SK-N-SH (cell line): Measurements from ENCODE around the gene PALLD.

Source experiments
- CHD2 ChIP-seq: fragments of 150-350 bp; IDR thresholded peaks from 2 replicates; pipeline ENCODE4 v1.6.1; 2018; ENCODE audit warnings: low read length; ENCODE audit not compliant: partially characterized antibody
- CTCF ChIP-seq: fragments of 200-600 bp; sonication (generic); IDR thresholded peaks from 2 replicates; pipeline ENCODE4 v1.6.1; 2017; ENCODE audit warnings: antibody characterized with exemption, mild to moderate bottlenecking, moderate library complexity
- ELF1 ChIP-seq: IDR thresholded peaks from 2 replicates; pipeline ENCODE4 v1.4.0; 2012
- EP300 ChIP-seq, 2 experiments: IDR thresholded peaks; 2 replicates each; pipeline versions ENCODE4 v1.4.0 to v1.6.1; 2012; ENCODE audit warnings: borderline replicate concordance in 1 of 2, low read depth in 1 of 2, low read length in 1 of 2
- FOXJ3 ChIP-seq: sonication (generic); formaldehyde crosslinking; IDR thresholded peaks from 2 replicates; pipeline ENCODE4 v1.5.1; 2020; ENCODE audit warnings: mild to moderate bottlenecking, missing genetic modification reagents
- IRF3 ChIP-seq: fragments of 150-350 bp; IDR thresholded peaks from 2 replicates; pipeline ENCODE4 v1.6.1; 2016; ENCODE audit warnings: mild to moderate bottlenecking, low read depth, low read length
- JUND ChIP-seq: IDR thresholded peaks from 2 replicates; pipeline ENCODE4 v1.4.0; 2012
- MAX ChIP-seq: IDR thresholded peaks from 2 replicates; pipeline ENCODE4 v1.4.0; 2012; ENCODE audit warnings: low read depth
- POLR2AphosphoS5 ChIP-seq: IDR thresholded peaks from 2 replicates; pipeline ENCODE4 v1.6.1; 2012; ENCODE audit warnings: low read depth, low read length
- RXRA ChIP-seq: IDR thresholded peaks from 2 replicates; pipeline ENCODE4 v1.4.0; 2012; ENCODE audit warnings: low read depth, mild to moderate bottlenecking, borderline replicate concordance
- SIN3A ChIP-seq: IDR thresholded peaks from 2 replicates; pipeline ENCODE4 v1.6.1; 2012; ENCODE audit warnings: low read depth, mild to moderate bottlenecking, low read length, moderate library complexity, borderline replicate concordance
- SMC3 ChIP-seq: IDR thresholded peaks from 2 replicates; pipeline ENCODE4 v1.6.1; 2012; ENCODE audit warnings: low read depth, low read length, improper control_type of control experiment
- TAF1 ChIP-seq: IDR thresholded peaks from 2 replicates; pipeline ENCODE4 v1.6.1; 2012; ENCODE audit warnings: low read depth, mild to moderate bottlenecking, low read length, moderate library complexity, borderline replicate concordance

- TF ChIP-seq ELF1, result no peak
- TF ChIP-seq CTCF, result no peak
- no peak for TF ChIP-seq TAF1
- no peak for TF ChIP-seq FOXJ3 (CRISPR knock-in tag)
- TF ChIP-seq POLR2AphosphoS5, result no peak
- no peak for TF ChIP-seq SIN3A
- no peak for TF ChIP-seq SMC3
- TF ChIP-seq CHD2, result no peak
- TF ChIP-seq MAX, result no peak
- no peak for TF ChIP-seq EP300 (IDR thresholded peaks at IDR 0.05; ENCODE audit: borderline replicate concordance in 1 of 2, low read depth in 1 of 2, low read length in 1 of 2)
- TF ChIP-seq JUND, result no peak
- no peak for TF ChIP-seq RXRA
- TF ChIP-seq IRF3, result no peak
Observed at GRCh38 chr4:168892475-168892874, 395.6 kb downstream of the PALLD start.
